Measurements from ENCODE around the gene LMNB1. TPM values are rescaled to one million over a fixed set of nuclear protein-coding genes. Genes with fewer than 3 reads are reported as not detected.

The LMNB1 gene
- total RNA-seq, 1 donor from 2014 or later, result 362 TPM

- H3K9me3 Mint-ChIP-seq, result no peaks in the 10 kb centered on the region
Observed at GRCh38 chr5:126875303-126875785, 98.4 kb downstream of the LMNB1 start.

GRCh38 chr5:126877602-126878001 lies 100.7 kb downstream of the LMNB1 start:
- Mint-ChIP-seq H3K9me3 (no peaks in the 10 kb centered on the region), H3K27me3 (ENCODE audit: low read depth) (no peaks in the 10 kb centered on the region), H3K27ac (ENCODE audit: unreplicated experiment) (no peak overlapping the region), H3K4me1 (peaks cover 6% of the 10 kb centered on the region), H3K4me3 (no peak overlapping the region), H3K36me3 (ENCODE audit: low read depth) (no peaks in the 10 kb centered on the region)
- no peak for TF ChIP-seq CTCF (conservative IDR thresholded peaks at IDR 0.05)
- no peak for DNase-seq (ENCODE audit: low read depth, low spot score)

More at GRCh38 chr5:126875303-126875785, 98.4 kb downstream of the LMNB1 start:
- peaks cover 22% of the 10 kb centered on the region for H3K4me1 Mint-ChIP-seq
- H3K27ac Mint-ChIP-seq (ENCODE audit: unreplicated experiment), result no peak overlapping the region
- no peaks in the 10 kb centered on the region for H3K27me3 Mint-ChIP-seq (ENCODE audit: low read depth)
- no peak overlapping the region for H3K4me3 Mint-ChIP-seq
- peaks cover 2% of the 10 kb centered on the region for H3K36me3 Mint-ChIP-seq (ENCODE audit: low read depth)
- DNase-seq (ENCODE audit: low read depth, low spot score), result no peak
- TF ChIP-seq CTCF (conservative IDR thresholded peaks at IDR 0.05), result no peak

- H3K27ac Mint-ChIP-seq (ENCODE audit: unreplicated experiment), result no peak overlapping the region
- no peaks in the 10 kb centered on the region for H3K27me3 Mint-ChIP-seq (ENCODE audit: low read depth)
- no peak for TF ChIP-seq CTCF (conservative IDR thresholded peaks at IDR 0.05)
- H3K9me3 Mint-ChIP-seq, result no peaks in the 10 kb centered on the region
- DNase-seq (ENCODE audit: low read depth, low spot score), result no peak
- H3K36me3 Mint-ChIP-seq (ENCODE audit: low read depth), result no peaks in the 10 kb centered on the region
- peaks cover 6% of the 10 kb centered on the region for H3K4me1 Mint-ChIP-seq
- H3K4me3 Mint-ChIP-seq, result no peak overlapping the region
Observed at GRCh38 chr5:126878085-126878484, 101.1 kb downstream of the LMNB1 start.

DNA sequence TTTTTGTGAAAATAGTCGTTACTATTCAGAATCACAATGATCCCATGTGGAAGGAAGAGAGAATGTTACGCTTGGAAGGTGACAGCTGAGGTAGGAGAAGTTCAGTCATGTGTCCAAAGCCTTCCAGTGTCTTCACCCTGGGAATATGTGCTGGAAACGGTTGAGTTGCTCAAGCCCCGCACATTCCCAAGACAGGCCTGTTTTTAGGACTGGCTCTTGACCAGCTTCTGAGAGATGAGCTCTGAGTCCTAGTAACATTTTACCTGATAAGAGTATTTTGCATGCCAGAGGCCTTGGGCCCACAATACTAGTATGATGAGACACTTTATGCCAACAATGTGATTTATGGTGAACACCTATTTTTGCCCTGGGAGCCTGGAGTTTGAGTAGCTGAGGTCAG lies 101.7 kb downstream of the LMNB1 start:
- no peaks in the 10 kb centered on the region for H3K9me3 Mint-ChIP-seq
- no peaks in the 10 kb centered on the region for H3K27me3 Mint-ChIP-seq (ENCODE audit: low read depth)
- no peak overlapping the region for H3K27ac Mint-ChIP-seq (ENCODE audit: unreplicated experiment)
- DNase-seq (ENCODE audit: low read depth, low spot score), result no peak
- no peak overlapping the region for H3K4me3 Mint-ChIP-seq
- H3K4me1 Mint-ChIP-seq, result peaks cover 6% of the 10 kb centered on the region
- no peak for TF ChIP-seq CTCF (conservative IDR thresholded peaks at IDR 0.05)
- no peaks in the 10 kb centered on the region for H3K36me3 Mint-ChIP-seq (ENCODE audit: low read depth)

- no peaks in the 10 kb centered on the region for H3K4me1 Mint-ChIP-seq
- no peaks in the 10 kb centered on the region for H3K9me3 Mint-ChIP-seq
- H3K27ac Mint-ChIP-seq (ENCODE audit: unreplicated experiment), result no peak overlapping the region
- no peak for DNase-seq (ENCODE audit: low read depth, low spot score)
- H3K4me3 Mint-ChIP-seq, result no peak overlapping the region
- H3K36me3 Mint-ChIP-seq (ENCODE audit: low read depth), result no peaks in the 10 kb centered on the region
- no peak for TF ChIP-seq CTCF (conservative IDR thresholded peaks at IDR 0.05)
- no peaks in the 10 kb centered on the region for H3K27me3 Mint-ChIP-seq (ENCODE audit: low read depth)
Observed at GRCh38 chr5:126881821-126882600, 105.1 kb downstream of the LMNB1 start.
